Endothelial cell of umbilical vein (primary cell): ENCODE measurements around the gene TRABD. TPM values are rescaled to one million over a fixed set of nuclear protein-coding genes. Genes with fewer than 3 reads are reported as not detected.

Source experiments
- BruUV-seq: library from RNA; stranded (reverse); fragments of 400-500 nt; replicated peaks from 2 replicates; lab custom pipeline; 2021; lab: Mats Ljungman, UMichigan
- CTCF ChIA-PET: fragments of 300-600, 350-600 bp; sonication (Branson Sonifier 250); formaldehyde crosslinking; loops from one replicate; lab custom pipeline; 2021; ENCODE audit warnings: antibody characterized with exemption, inconsistent platforms; lab: Charles Lee
- POLR2A ChIA-PET: fragments of 300-600, 350-600 bp; sonication (Branson Sonifier 250); formaldehyde crosslinking; loops from one replicate; lab custom pipeline; 2021; ENCODE audit warnings: antibody characterized with exemption, inconsistent platforms; lab: Charles Lee
- DNase-seq: peaks from one replicate; pipeline ENCODE4 v3.0.0-alpha.2; 2011; ENCODE audit warnings: low read depth, low spot score
- FAIRE-seq: peaks from 2 replicates; lab custom pipeline; 2011; peaks lifted over from hg19 to GRCh38; lab: Jason Lieb, UNC
- H2AFZ ChIP-seq: 2 replicates; pipeline ENCODE4 v1.6.0; 2012; ENCODE audit warnings: low read depth, low read length, control low read depth, inconsistent platforms
- H3K27ac ChIP-seq: 2 replicates; pipeline ENCODE4 v1.5.1; 2011; ENCODE audit warnings: low read depth, mild to moderate bottlenecking, control low read depth, low read length, moderate library complexity; ENCODE audit not compliant: insufficient read depth
- H3K27me3 ChIP-seq, 2 experiments: 2 replicates each; pipeline versions ENCODE4 v1.6.0 to v1.6.1; 2011; ENCODE audit warnings: low read length in 2 of 2, mixed read lengths in 1 of 2; ENCODE audit not compliant: control insufficient read depth in 2 of 2, insufficient read depth in 2 of 2
- H3K36me3 ChIP-seq, 2 experiments: 2 replicates in 1 of 2; 3 replicates in 1 of 2; pipeline ENCODE4 v1.5.1; 2011; ENCODE audit warnings: low read length in 2 of 2, mild to moderate bottlenecking in 1 of 2, moderate library complexity in 1 of 2; ENCODE audit not compliant: control insufficient read depth in 2 of 2, insufficient read depth in 2 of 2; ENCODE audit errors: extremely low read depth in 1 of 2
- H3K4me1 ChIP-seq: 3 replicates; pipeline ENCODE4 v1.5.1; 2011; ENCODE audit warnings: mild to moderate bottlenecking, low read length; ENCODE audit not compliant: control insufficient read depth, insufficient read depth; ENCODE audit errors: extremely low read depth
- H3K4me2 ChIP-seq: 2 replicates; pipeline ENCODE4 v1.6.1; 2011; ENCODE audit warnings: low read length, control low read depth, mixed read lengths; ENCODE audit not compliant: insufficient read depth
- H3K4me3 ChIP-seq, 3 experiments: fragments of 200-600 bp in 1 of 3; sonication (generic), shearing (Covaris generic) in 1 of 3; replicated peaks in 1 of 3; 2 replicates each; pipeline ENCODE4 v1.5.1; 2011 to 2016; ENCODE audit warnings: control low read depth in 3 of 3, low read length in 3 of 3, mild to moderate bottlenecking in 2 of 3, inconsistent platforms in 1 of 3, low read depth in 1 of 3, moderate library complexity in 1 of 3; ENCODE audit not compliant: insufficient read depth in 1 of 3
- H3K79me2 ChIP-seq: 2 replicates; pipeline ENCODE4 v1.6.0; 2012; ENCODE audit warnings: low read length, inconsistent platforms; ENCODE audit not compliant: control insufficient read depth, insufficient read depth
- H3K9ac ChIP-seq: replicated peaks from 2 replicates; pipeline ENCODE3; 2011; ENCODE audit warnings: low read length, control low read depth; ENCODE audit not compliant: insufficient read depth; ENCODE audit errors: extremely low read depth
- H3K9me1 ChIP-seq: replicated peaks from 3 replicates; pipeline ENCODE4 v1.6.0; 2011; ENCODE audit warnings: mild to moderate bottlenecking, low read length; ENCODE audit not compliant: control insufficient read depth, insufficient read depth; ENCODE audit errors: extremely low read depth
- H3K9me3 ChIP-seq: replicated peaks from 2 replicates; pipeline ENCODE4 v1.5.1; 2012; ENCODE audit warnings: low read length, inconsistent platforms; ENCODE audit not compliant: control insufficient read depth, insufficient read depth
- H4K20me1 ChIP-seq: replicated peaks from 2 replicates; pipeline ENCODE3; 2011; ENCODE audit warnings: mild to moderate bottlenecking, low read length; ENCODE audit not compliant: control insufficient read depth, insufficient read depth; ENCODE audit errors: extremely low read depth
- CTCF ChIP-seq, 2 donors: IDR thresholded peaks; 1 replicate in 1 of 2; 2 replicates in 1 of 2; pipeline ENCODE4 v1.5.1; 2011; ENCODE audit warnings: low read length in 2 of 2, mild to moderate bottlenecking in 2 of 2, moderate library complexity in 2 of 2, control low read depth in 1 of 2, inconsistent platforms in 1 of 2, low read depth in 1 of 2; ENCODE audit not compliant: insufficient read depth in 1 of 2; ENCODE audit errors: extremely low read depth in 1 of 2
- EZH2 ChIP-seq: IDR thresholded peaks from 2 replicates; pipeline ENCODE4 v1.6.1; 2012; ENCODE audit warnings: borderline replicate concordance, low read depth, mild to moderate bottlenecking, moderate library complexity, low read length, inconsistent platforms; ENCODE audit not compliant: severe bottlenecking
- FOS ChIP-seq: IDR thresholded peaks from 2 replicates; pipeline ENCODE4 v1.6.1; 2011; ENCODE audit warnings: mild to moderate bottlenecking, low read length, moderate library complexity, borderline replicate concordance; ENCODE audit not compliant: insufficient read depth
- JUN ChIP-seq: IDR thresholded peaks from 2 replicates; pipeline ENCODE4 v1.6.1; 2011; ENCODE audit warnings: borderline replicate concordance, low read depth; ENCODE audit not compliant: insufficient read length, insufficient read depth
- MYC ChIP-seq: IDR thresholded peaks from one replicate; pipeline ENCODE4 v1.6.1; 2011; ENCODE audit warnings: mild to moderate bottlenecking, low read depth, low read length
- POLR2A ChIP-seq: IDR thresholded peaks from 2 replicates; pipeline ENCODE4 v1.6.1; 2012; ENCODE audit warnings: low read depth, mild to moderate bottlenecking, control low read depth, low read length
- POLR2AphosphoS5 ChIP-seq: IDR thresholded peaks from 2 replicates; pipeline ENCODE4 v1.6.1; 2012; ENCODE audit warnings: low read depth, mild to moderate bottlenecking, control low read depth, low read length, moderate library complexity; ENCODE audit not compliant: insufficient read depth
- dilution Hi-C: fragments of 300-500 bp; cut with MboI; formaldehyde crosslinking; loops from one replicate; pipeline ENCODE4 v1.15.0; 2019; ENCODE audit warnings: low sequenced_read_pairs; ENCODE audit not compliant: extremely low pct_ligation_motif_present
- intact Hi-C: fragments of 100-400 bp; cut with micrococcal nuclease; formaldehyde crosslinking; loops from one replicate; pipeline ENCODE4 v1.10.0; 2022
- polyA plus RNA-seq, 4 experiments: library from polyadenylated mRNA; depleted of rRNA in 3 of 4; stranded (reverse) in 3 of 4; unstranded in 1 of 4; fragments of >200 nt; gene quantifications; 2 replicates each; pipeline versions ENCODE4 v1.2.1 to v1.2.3, GENCODE V29; 2011 to 2012; ENCODE audit warnings: missing spikeins in 1 of 4
- total RNA-seq: library from RNA; stranded (reverse); gene quantifications from 2 replicates; pipeline ENCODE4 v1.2.3, GENCODE V29; 2021
- TF ChIP-seq, protein P1 (sequence below): IDR thresholded peaks from 2 replicates; pipeline ENCODE4 v1.6.1; 2011; ENCODE audit not compliant: insufficient read depth, insufficient read length

Gene TRABD
- total and polyA plus RNA-seq, 2 donors (not counting 3 experiments of a cell fraction or from before 2014, with no cell fraction given): 46.8 to 48.4 TPM

DNA sequence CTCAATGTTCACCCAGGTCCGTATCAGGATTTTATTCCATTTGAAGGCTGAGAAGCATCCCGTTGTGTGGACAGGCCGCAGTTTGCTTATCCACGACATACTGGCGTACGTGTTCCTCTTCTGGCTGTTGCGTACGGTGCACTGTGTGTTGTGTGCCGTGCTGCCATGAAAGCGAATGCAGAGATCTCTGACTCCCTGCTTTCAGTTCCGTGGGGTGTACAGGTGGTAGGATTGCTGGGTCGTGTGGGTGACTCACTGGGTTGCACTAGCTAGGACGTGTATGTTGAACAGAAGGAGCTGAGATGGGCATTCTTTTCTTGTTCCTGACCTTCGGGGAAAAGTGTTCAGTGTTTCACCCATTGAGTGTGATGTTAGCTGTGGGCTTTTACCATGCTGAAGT is 25.4 kb downstream of the TRABD start:
- H3K79me2 ChIP-seq: peaks cover 21% of the 10 kb centered on the region
- POLR2A ChIA-PET: no interaction called here
- H3K9me3 ChIP-seq: no peaks in the 10 kb centered on the region
- H3K4me1 ChIP-seq: peaks cover 13% of the 10 kb centered on the region
- TF ChIP-seq FOS (no peak), EZH2 (no peak)
- H3K9me1 ChIP-seq: no peaks in the 10 kb centered on the region
- DNase-seq: no peak
- no peak overlapping the region for H3K9ac ChIP-seq
- H3K27ac ChIP-seq: no peak overlapping the region
- dilution Hi-C loops (no loop called here), intact Hi-C loops (no loop called here)
- peaks cover 6 to 24% of the 10 kb centered on the region in 2 experiments for H3K36me3 ChIP-seq
- no peak overlapping the region for H2AFZ ChIP-seq
- CTCF ChIA-PET: interaction anchor here (1.5 kb wide), 1 partner anchor 280 kb away, joined by 6 read pairs; no protein-coding TSS in a partner anchor
- no peak overlapping the region for H3K4me3 ChIP-seq
- no peak overlapping the region for H3K4me2 ChIP-seq
- BruUV-seq: no TSS peak
- no peak for FAIRE-seq
- no peaks in the 10 kb centered on the region for H4K20me1 ChIP-seq
- no peaks in the 10 kb centered on the region for H3K27me3 ChIP-seq

GRCh38 chr22:50213263-50213662 is 27.6 kb downstream of the TRABD start:
- Histone ChIP-seq H3K27me3 (no peaks in the 10 kb centered on the region), H3K36me3 (peaks cover 18 to 42% of the 10 kb centered on the region in 2 experiments), H3K4me2 (no peak overlapping the region), H2AFZ (no peak overlapping the region), H3K9me3 (no peaks in the 10 kb centered on the region), H3K9ac (no peak overlapping the region), H3K4me3 (no peak overlapping the region), H3K9me1 (no peaks in the 10 kb centered on the region), H3K27ac (no peak overlapping the region), H3K4me1 (no peaks in the 10 kb centered on the region), H4K20me1 (no peaks in the 10 kb centered on the region), H3K79me2 (peaks cover 21% of the 10 kb centered on the region)
- DNase-seq: no peak
- intact Hi-C loops (no loop called here), dilution Hi-C loops (no loop called here)
- no peak for FAIRE-seq
- TF ChIP-seq CTCF (IDR thresholded peaks at IDR 0.05; ENCODE audit: extremely low read depth in 1 of 2, insufficient read depth in 1 of 2, low read depth in 1 of 2, low read length in 2 of 2): no peak
- no peak for TF ChIP-seq EZH2
- TF ChIP-seq POLR2A: no peak
- no peak for TF ChIP-seq MYC
- TF ChIP-seq JUN: no peak
- TF ChIP-seq POLR2AphosphoS5: no peak
- TF ChIP-seq, protein P1, sequence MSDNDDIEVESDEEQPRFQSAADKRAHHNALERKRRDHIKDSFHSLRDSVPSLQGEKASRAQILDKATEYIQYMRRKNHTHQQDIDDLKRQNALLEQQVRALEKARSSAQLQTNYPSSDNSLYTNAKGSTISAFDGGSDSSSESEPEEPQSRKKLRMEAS: no peak
- ChIA-PET CTCF (no interaction called here), POLR2A (no interaction called here)
- no TSS peak for BruUV-seq
